Measurements from ENCODE around the gene ADI1. TPM values are rescaled to one million over a fixed set of nuclear protein-coding genes. Genes with fewer than 3 reads are reported as not detected.

Gene ADI1
- total RNA-seq, 4 donors from 2014 or later: 40.2 to 98.6 (median 92.3) TPM

DNA sequence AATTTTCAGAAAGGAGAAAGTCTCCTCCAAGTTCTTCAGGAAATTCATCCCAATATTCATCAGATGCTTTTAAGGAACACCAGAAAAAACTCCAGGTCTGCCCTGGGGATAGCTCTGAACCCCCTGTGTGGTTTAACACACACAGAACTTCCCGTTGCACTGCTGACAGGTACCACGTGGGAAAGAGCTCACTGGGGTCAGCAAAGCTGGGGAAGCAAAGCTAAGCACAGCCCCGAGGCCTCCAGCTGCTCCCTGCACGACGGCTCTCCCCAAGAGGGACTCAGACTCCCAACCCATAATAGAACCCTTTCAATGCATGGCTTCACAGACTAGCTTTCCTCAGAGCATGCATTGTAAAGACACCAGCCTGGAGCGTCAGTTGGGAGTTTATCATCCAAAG, 28.0 kb downstream of the ADI1 start:
- Histone ChIP-seq H3K9me3 (no peaks in the 10 kb centered on the region), H3K4me1 (peaks cover 4 to 12% of the 10 kb centered on the region in 2 donors), H3K27ac (no peak overlapping the region), H3K4me3 (no peak overlapping the region), H3K27me3 (no peaks in the 10 kb centered on the region), H3K36me3 (peaks cover 0 to 5% of the 10 kb centered on the region in 2 donors)
- in situ Hi-C loops (cut with MboI; ENCODE audit: low sequenced_read_pairs in 4 of 4): no loop called here
- TF ChIP-seq CTCF (IDR thresholded peaks at IDR 0.05 in 4 of 5, conservative IDR thresholded peaks at IDR 0.05 in 1 of 5): no peak
- no peak for TF ChIP-seq POLR2A (IDR thresholded peaks at IDR 0.05)
- intact Hi-C loops (cut with DNase I; ENCODE audit: low total_unique reads): no loop called here
- ATAC-seq (no peak), DNase-seq (no peak)

- ATAC-seq: no peak
- TF ChIP-seq CTCF (IDR thresholded peaks at IDR 0.05 in 4 of 5, conservative IDR thresholded peaks at IDR 0.05 in 1 of 5): no peak
- TF ChIP-seq POLR2A (IDR thresholded peaks at IDR 0.05): no peak
- H3K36me3 ChIP-seq: peaks cover 0 to 5% of the 10 kb centered on the region in 2 donors
- no peak for DNase-seq
- H3K9me3 ChIP-seq: no peaks in the 10 kb centered on the region
- H3K27me3 ChIP-seq: no peaks in the 10 kb centered on the region
- in situ Hi-C loops (cut with MboI; ENCODE audit: low sequenced_read_pairs in 4 of 4) (no loop called here), intact Hi-C loops (cut with DNase I; ENCODE audit: low total_unique reads) (no loop called here)
- H3K4me3 ChIP-seq: no peak overlapping the region
- peaks cover 4 to 12% of the 10 kb centered on the region in 2 donors for H3K4me1 ChIP-seq
- H3K27ac ChIP-seq: no peak overlapping the region
Observed at GRCh38 chr2:3490191-3491170, 28.9 kb downstream of the ADI1 start.

DNA sequence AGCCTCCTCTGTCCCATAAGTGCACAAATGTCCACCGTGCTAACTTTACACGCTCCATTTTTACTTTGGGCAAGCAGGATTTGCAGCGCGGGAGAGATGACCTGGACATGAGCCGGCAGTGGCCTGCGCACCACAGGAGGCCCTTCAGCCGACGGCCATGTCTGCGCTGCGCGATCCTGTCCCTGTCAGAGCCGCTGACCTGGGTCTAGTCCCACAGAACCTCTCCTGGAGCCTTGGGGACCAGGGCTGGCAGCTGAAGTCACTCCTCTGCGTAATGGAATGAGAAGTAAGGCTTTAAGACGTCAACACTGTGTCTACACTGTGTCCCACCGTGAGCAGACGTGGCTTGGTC, 29.6 kb downstream of the ADI1 start:
- in situ Hi-C loops (cut with MboI; ENCODE audit: low sequenced_read_pairs in 4 of 4) (no loop called here), intact Hi-C loops (cut with DNase I; ENCODE audit: low total_unique reads) (no loop called here)
- TF ChIP-seq CTCF (IDR thresholded peaks at IDR 0.05 in 4 of 5, conservative IDR thresholded peaks at IDR 0.05 in 1 of 5) (no peak), POLR2A (IDR thresholded peaks at IDR 0.05) (no peak)
- DNase-seq (no peak), ATAC-seq (no peak)
- H3K27ac ChIP-seq: no peak overlapping the region
- H3K4me1 ChIP-seq: peaks cover 4 to 12% of the 10 kb centered on the region in 2 donors
- H3K36me3 ChIP-seq: peaks cover 0 to 5% of the 10 kb centered on the region in 2 donors
- H3K4me3 ChIP-seq: no peak overlapping the region
- no peaks in the 10 kb centered on the region for H3K27me3 ChIP-seq
- H3K9me3 ChIP-seq: no peaks in the 10 kb centered on the region

GRCh38 chr2:3488855-3489763, 30.2 kb downstream of the ADI1 start:
- no peak overlapping the region for H3K27ac ChIP-seq
- intact Hi-C loops (cut with DNase I; ENCODE audit: low total_unique reads): no loop called here
- no peak for ATAC-seq

More at GRCh38 chr2:3488855-3489763, 30.2 kb downstream of the ADI1 start:
- DNase-seq: no peak
- TF ChIP-seq POLR2A (IDR thresholded peaks at IDR 0.05) (no peak), CTCF (IDR thresholded peaks at IDR 0.05 in 4 of 5, conservative IDR thresholded peaks at IDR 0.05 in 1 of 5) (no peak)
- in situ Hi-C loops (cut with MboI; ENCODE audit: low sequenced_read_pairs in 4 of 4): no loop called here
- Histone ChIP-seq H3K27me3 (no peaks in the 10 kb centered on the region), H3K9me3 (no peaks in the 10 kb centered on the region), H3K36me3 (peaks cover 0 to 5% of the 10 kb centered on the region in 2 donors), H3K4me3 (no peak overlapping the region), H3K4me1 (peaks cover 4 to 12% of the 10 kb centered on the region in 2 donors)
